ENCODE results near the gene PRRT3.

- TF ChIP-seq, protein P1, sequence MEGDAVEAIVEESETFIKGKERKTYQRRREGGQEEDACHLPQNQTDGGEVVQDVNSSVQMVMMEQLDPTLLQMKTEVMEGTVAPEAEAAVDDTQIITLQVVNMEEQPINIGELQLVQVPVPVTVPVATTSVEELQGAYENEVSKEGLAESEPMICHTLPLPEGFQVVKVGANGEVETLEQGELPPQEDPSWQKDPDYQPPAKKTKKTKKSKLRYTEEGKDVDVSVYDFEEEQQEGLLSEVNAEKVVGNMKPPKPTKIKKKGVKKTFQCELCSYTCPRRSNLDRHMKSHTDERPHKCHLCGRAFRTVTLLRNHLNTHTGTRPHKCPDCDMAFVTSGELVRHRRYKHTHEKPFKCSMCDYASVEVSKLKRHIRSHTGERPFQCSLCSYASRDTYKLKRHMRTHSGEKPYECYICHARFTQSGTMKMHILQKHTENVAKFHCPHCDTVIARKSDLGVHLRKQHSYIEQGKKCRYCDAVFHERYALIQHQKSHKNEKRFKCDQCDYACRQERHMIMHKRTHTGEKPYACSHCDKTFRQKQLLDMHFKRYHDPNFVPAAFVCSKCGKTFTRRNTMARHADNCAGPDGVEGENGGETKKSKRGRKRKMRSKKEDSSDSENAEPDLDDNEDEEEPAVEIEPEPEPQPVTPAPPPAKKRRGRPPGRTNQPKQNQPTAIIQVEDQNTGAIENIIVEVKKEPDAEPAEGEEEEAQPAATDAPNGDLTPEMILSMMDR (conservative IDR thresholded peaks at IDR 0.05 in 1 of 2, IDR thresholded peaks at IDR 0.05 in 1 of 2; ENCODE audit: extremely low read depth in 1 of 2, insufficient read depth in 1 of 2, low read depth in 1 of 2, low read length in 2 of 2): no peak
- TF ChIP-seq EZH2 (IDR thresholded peaks at IDR 0.05; ENCODE audit: borderline replicate concordance, low read length): no peak
Observed at GRCh38 chr3:9912294-9912935, 39.8 kb downstream of the PRRT3 start.

Measured in mammary epithelial cell (primary cell).